HG03025 (cell line): ENCODE measurements around the gene GRWD1.
"Not testable (repeated sequence)": the region's sequence is repeated elsewhere in the genome, so short reads cannot be mapped to it uniquely, and the experiment has no call there.

Experiments
- ATAC-seq: cut with Tn5 transposase; IDR thresholded peaks from one replicate; pipeline ENCODE4 v1.9.1; 2021; ENCODE audit warnings: mild to moderate bottlenecking, moderate library complexity; ENCODE audit not compliant: unreplicated experiment, low FRiP score

The GRWD1 gene

GRCh38 chr19:48477067-48477685 lies 31.4 kb downstream of the GRWD1 start:
- no peak for ATAC-seq

GRCh38 chr19:48477698-48478338 lies 32.0 kb downstream of the GRWD1 start:
- no peak for ATAC-seq

- ATAC-seq, result no peak
These were observed 32.8 kb downstream of the GRWD1 start for GRCh38 chr19:48478339-48479256.

GRCh38 chr19:48479686-48480085 lies 33.9 kb downstream of the GRWD1 start:
- no peak for ATAC-seq

GRCh38 chr19:48480183-48480557 lies 34.4 kb downstream of the GRWD1 start:
- ATAC-seq, result no peak

GRCh38 chr19:48480558-48481500 lies 35.0 kb downstream of the GRWD1 start:
- ATAC-seq, result no peak

- ATAC-seq, result no peak
These were observed 36.3 kb downstream of the GRWD1 start for GRCh38 chr19:48481846-48482639.

- no peak for ATAC-seq
These were observed 37.5 kb downstream of the GRWD1 start for GRCh38 chr19:48483301-48483700.

GRCh38 chr19:48484247-48484893 lies 38.6 kb downstream of the GRWD1 start:
- ATAC-seq, result no peak

- no peak for ATAC-seq
These were observed 39.3 kb downstream of the GRWD1 start for GRCh38 chr19:48484931-48485612.

GRCh38 chr19:48486706-48487105 lies 40.9 kb downstream of the GRWD1 start:
- ATAC-seq, result not testable (repeated sequence)

GRCh38 chr19:48487544-48487943 lies 41.8 kb downstream of the GRWD1 start:
- ATAC-seq, result no peak

- ATAC-seq, result no peak
These were observed 42.2 kb downstream of the GRWD1 start for GRCh38 chr19:48487948-48488347.

GRCh38 chr19:48488478-48488877 lies 42.7 kb downstream of the GRWD1 start:
- ATAC-seq, result not testable (repeated sequence)

GRCh38 chr19:48489608-48490216 lies 43.9 kb downstream of the GRWD1 start:
- no peak for ATAC-seq

GRCh38 chr19:48490981-48491792 lies 45.4 kb downstream of the GRWD1 start:
- no peak for ATAC-seq

- ATAC-seq, result no peak
These were observed 46.0 kb downstream of the GRWD1 start for GRCh38 chr19:48491793-48492123.
